Measurements from ENCODE around the gene CHAF1B.

DNA sequence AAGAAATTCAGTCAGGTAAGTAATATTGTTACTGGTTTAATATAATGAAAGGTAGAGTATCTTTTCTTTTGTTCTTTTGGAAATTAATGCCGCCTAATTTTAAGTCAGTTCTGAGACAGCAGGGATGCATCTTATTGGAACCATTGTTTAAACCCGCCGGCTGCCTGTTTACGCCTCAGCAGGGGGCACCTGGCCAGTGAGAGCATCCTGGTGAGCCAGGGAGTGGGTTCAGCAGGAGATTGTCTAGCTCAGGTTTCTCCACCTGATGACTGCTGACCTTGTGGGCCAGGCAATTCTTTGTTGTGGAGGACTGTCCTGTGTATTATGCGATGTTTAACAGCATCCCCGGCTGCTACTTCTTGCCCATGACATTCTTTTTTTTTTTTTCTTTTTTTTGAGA lies 30.2 kb downstream of the CHAF1B start:
- TF ChIP-seq POLR2A (IDR thresholded peaks at IDR 0.05; ENCODE audit: low read length) (no peak), GATA1 (IDR thresholded peaks at IDR 0.05; ENCODE audit: low read depth, low read length) (no peak)

Measured in erythroblast (primary cell).